Type B pancreatic cell (in vitro differentiated cells): ENCODE results near the gene UGT1A5. TPM values are rescaled to one million over a fixed set of nuclear protein-coding genes. Genes with fewer than 3 reads are reported as not detected.

Source experiments
- DNase-seq: peaks from one replicate; pipeline ENCODE4 v3.0.0; 2021; ENCODE audit warnings: mixed read lengths; ENCODE audit not compliant: unreplicated experiment; ENCODE audit errors: extremely low spot score
- H3K27ac Mint-ChIP-seq: 2 replicates; pipeline ENCODE4 v1.8.0; 2021; ENCODE audit warnings: mild to moderate bottlenecking, mixed read lengths
- H3K27me3 Mint-ChIP-seq: 2 replicates; pipeline ENCODE4 v1.8.0; 2021; ENCODE audit warnings: mixed read lengths
- H3K36me3 Mint-ChIP-seq: 2 replicates; pipeline ENCODE4 v1.8.0; 2021; ENCODE audit warnings: mixed read lengths
- H3K4me1 Mint-ChIP-seq: one replicate; pipeline ENCODE4 v1.8.0; 2021; ENCODE audit warnings: mixed read lengths; ENCODE audit not compliant: unreplicated experiment
- H3K4me3 Mint-ChIP-seq: 2 replicates; pipeline ENCODE4 v1.8.0; 2021; ENCODE audit warnings: mild to moderate bottlenecking, mixed read lengths
- H3K9me3 Mint-ChIP-seq: 2 replicates; pipeline ENCODE4 v1.8.0; 2021; ENCODE audit warnings: mixed read lengths
- CTCF ChIP-seq: fragments of 200-600 bp; sonication (generic); conservative IDR thresholded peaks from 2 replicates; pipeline ENCODE4 v1.5.0; 2021; ENCODE audit warnings: antibody characterized with exemption, mild to moderate bottlenecking
- total RNA-seq: library from RNA; stranded (reverse); gene quantifications from 2 replicates; pipeline ENCODE4 v1.2.1, GENCODE V29; 2021; ENCODE audit warnings: low replicate concordance

Gene UGT1A5
- total RNA-seq, 1 donor from 2014 or later, result not detected

- no peak overlapping the region for H3K4me3 Mint-ChIP-seq
- H3K27me3 Mint-ChIP-seq, result peaks cover 23% of the 10 kb centered on the region
These were observed 4.6 kb upstream of the UGT1A5 start for GRCh38 chr2:233707940-233708644.

DNA sequence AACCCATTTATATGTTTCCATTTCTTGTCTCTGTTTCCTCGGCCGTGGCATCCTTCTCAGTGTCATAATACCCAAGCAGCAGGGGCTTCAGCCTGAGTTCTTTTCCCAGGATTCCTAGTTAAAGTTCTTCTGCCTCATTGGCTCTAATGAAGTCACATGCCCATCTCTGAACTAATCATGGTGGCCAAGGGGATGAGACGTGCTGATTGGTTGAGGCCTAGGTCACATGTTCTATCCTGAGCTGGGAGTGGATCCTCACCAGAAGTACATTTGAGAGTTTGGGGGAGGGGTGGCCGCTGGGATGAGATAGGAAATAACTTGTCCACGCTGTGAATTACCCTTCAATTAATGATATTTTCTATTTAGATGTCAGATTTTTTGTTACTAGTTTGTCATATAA, 3.8 kb upstream of the UGT1A5 start:
- H3K9me3 Mint-ChIP-seq, result no peaks in the 10 kb centered on the region
- no peak for TF ChIP-seq CTCF
- no peak for DNase-seq
- peaks cover 30% of the 10 kb centered on the region for H3K27me3 Mint-ChIP-seq
- no peaks in the 10 kb centered on the region for H3K36me3 Mint-ChIP-seq
- no peak overlapping the region for H3K27ac Mint-ChIP-seq
- no peaks in the 10 kb centered on the region for H3K4me1 Mint-ChIP-seq
- H3K4me3 Mint-ChIP-seq, result no peak overlapping the region

More at GRCh38 chr2:233707940-233708644, 4.6 kb upstream of the UGT1A5 start:
- no peak overlapping the region for H3K27ac Mint-ChIP-seq
- H3K9me3 Mint-ChIP-seq, result no peaks in the 10 kb centered on the region
- no peak for TF ChIP-seq CTCF
- no peak for DNase-seq
- no peaks in the 10 kb centered on the region for H3K4me1 Mint-ChIP-seq
- H3K36me3 Mint-ChIP-seq, result no peaks in the 10 kb centered on the region

DNA sequence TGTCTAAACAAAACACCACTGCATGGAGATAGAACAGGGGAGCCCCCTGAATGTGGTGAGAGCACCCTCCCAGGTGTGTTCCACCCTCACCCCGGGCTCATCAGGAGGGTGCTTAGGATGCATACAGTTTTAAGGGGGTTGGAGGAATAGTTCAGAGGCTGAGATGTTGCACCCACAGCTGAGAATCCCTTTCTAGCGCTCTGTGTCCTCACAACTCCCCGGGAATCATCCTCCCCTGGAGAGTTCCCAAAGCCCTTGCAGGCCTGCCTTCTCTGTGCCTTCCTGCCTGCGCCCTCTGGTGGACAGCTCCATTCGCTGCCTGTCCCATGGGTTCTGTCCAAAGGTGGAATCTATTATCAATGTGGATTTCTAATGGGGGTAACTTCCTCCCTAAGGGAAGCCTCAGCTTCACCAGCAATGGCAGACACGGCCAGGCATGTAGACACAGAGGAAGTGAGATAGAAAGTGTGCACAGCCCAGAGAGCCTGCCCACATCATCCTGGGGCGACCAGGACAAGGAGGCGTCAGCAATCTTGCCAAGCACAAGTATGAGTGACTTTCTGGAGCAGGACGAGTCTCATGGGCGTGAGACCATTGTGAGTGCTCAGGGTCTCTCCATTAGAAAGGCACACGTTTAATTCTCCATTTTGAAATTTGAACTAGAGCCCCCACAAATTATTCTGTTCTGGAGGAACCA, 1.2 kb upstream of the UGT1A5 start:
- Mint-ChIP-seq H3K27ac (no peak overlapping the region), H3K36me3 (no peaks in the 10 kb centered on the region), H3K27me3 (peaks cover 35% of the 10 kb centered on the region), H3K4me1 (no peaks in the 10 kb centered on the region), H3K9me3 (no peaks in the 10 kb centered on the region), H3K4me3 (no peak overlapping the region)
- peak; percentile 79 for DNase-seq
- TF ChIP-seq CTCF, result peak; percentile 90

- Mint-ChIP-seq H3K4me1 (no peaks in the 10 kb centered on the region), H3K36me3 (no peaks in the 10 kb centered on the region), H3K27ac (no peak overlapping the region), H3K27me3 (peaks cover 37% of the 10 kb centered on the region), H3K9me3 (no peaks in the 10 kb centered on the region), H3K4me3 (no peak overlapping the region)
- TF ChIP-seq CTCF, result no peak
- DNase-seq, result no peak
These were observed 532 bp downstream of the UGT1A5 start for GRCh38 chr2:233713262-233713615.

GRCh38 chr2:233714121-233714520, 1.4 kb downstream of the UGT1A5 start:
- no peak for DNase-seq
- H3K27me3 Mint-ChIP-seq, result peaks cover 37% of the 10 kb centered on the region
- no peaks in the 10 kb centered on the region for H3K4me1 Mint-ChIP-seq
- H3K9me3 Mint-ChIP-seq, result no peaks in the 10 kb centered on the region
- H3K36me3 Mint-ChIP-seq, result no peaks in the 10 kb centered on the region
- no peak overlapping the region for H3K4me3 Mint-ChIP-seq
- H3K27ac Mint-ChIP-seq, result no peak overlapping the region
- TF ChIP-seq CTCF, result no peak
